OCI-LY7 (cell line): ENCODE results near the gene ZNF747. TPM values are rescaled to one million over a fixed set of nuclear protein-coding genes. Genes with fewer than 3 reads are reported as not detected.

Source experiments
- BruUV-seq: library from RNA; stranded (reverse); fragments of 400-500 nt; replicated peaks from 2 replicates; lab custom pipeline; 2021; lab: Mats Ljungman, UMichigan
- CTCF ChIA-PET: fragments of 300-600 bp; sonication (Branson Sonifier 250); formaldehyde crosslinking; loops from one replicate; lab custom pipeline; 2022; ENCODE audit warnings: antibody characterized with exemption; ENCODE audit not compliant: unreplicated experiment; lab: Charles Lee
- POLR2A ChIA-PET: fragments of 300-600 bp; sonication (Branson Sonifier 250); formaldehyde crosslinking; loops from one replicate; lab custom pipeline; 2022; ENCODE audit warnings: antibody characterized with exemption; lab: Charles Lee
- DNase-seq: peaks from one replicate; pipeline ENCODE4 v3.0.0-alpha.2; 2015; ENCODE audit warnings: low spot score
- H2AFZ ChIP-seq: fragments of 200-600 bp; sonication (generic), shearing (Covaris generic); 2 replicates; pipeline ENCODE4 v1.6.1; 2014; ENCODE audit warnings: mild to moderate bottlenecking, antibody characterized with exemption, low read length, moderate library complexity
- H3K27ac ChIP-seq: fragments of 200-600 bp; sonication (generic); 2 replicates; pipeline ENCODE4 v1.5.1; 2014; ENCODE audit warnings: mixed run types, low read depth, mild to moderate bottlenecking, moderate library complexity, low read length, inconsistent platforms; ENCODE audit not compliant: poor library complexity, severe bottlenecking
- H3K36me3 ChIP-seq: fragments of 200-600 bp; sonication (generic); 2 replicates; pipeline ENCODE4 v1.6.1; 2014; ENCODE audit warnings: mild to moderate bottlenecking, antibody characterized with exemption, low read length, moderate library complexity, mixed read lengths; ENCODE audit not compliant: insufficient read depth
- H3K4me1 ChIP-seq: fragments of 200-600 bp; sonication (generic); 2 replicates; pipeline ENCODE4 v1.5.1; 2014; ENCODE audit warnings: mild to moderate bottlenecking, low read length; ENCODE audit not compliant: insufficient read depth, poor library complexity, severe bottlenecking
- H3K4me2 ChIP-seq: fragments of 200-600 bp; sonication (generic); 2 replicates; pipeline ENCODE4 v1.6.1; 2014; ENCODE audit warnings: mild to moderate bottlenecking, low read length
- H3K4me3 ChIP-seq: fragments of 200-600 bp; sonication (generic); 2 replicates; pipeline ENCODE4 v1.5.1; 2014; ENCODE audit warnings: mild to moderate bottlenecking, low read depth, low read length; ENCODE audit not compliant: poor library complexity, severe bottlenecking
- H3K79me2 ChIP-seq: fragments of 200-600 bp; sonication (generic); 2 replicates; pipeline ENCODE4 v1.6.1; 2016; ENCODE audit warnings: low read depth, mild to moderate bottlenecking, low read length, moderate library complexity, mixed read lengths; ENCODE audit not compliant: insufficient read depth
- H3K9me2 ChIP-seq: fragments of 200-600 bp; sonication (generic); 2 replicates; pipeline ENCODE4 v1.6.1; 2016; ENCODE audit warnings: mild to moderate bottlenecking, low read length, mixed read lengths; ENCODE audit not compliant: insufficient read depth
- H3K9me3 ChIP-seq: fragments of 200-600 bp; sonication (generic); 2 replicates; pipeline ENCODE4 v1.6.1; 2014; ENCODE audit warnings: mild to moderate bottlenecking, mixed run types, low read length, mixed read lengths
- H4K20me1 ChIP-seq: fragments of 200-600 bp; sonication (generic); 2 replicates; pipeline ENCODE4 v1.6.1; 2014; ENCODE audit warnings: mild to moderate bottlenecking, antibody characterized with exemption, low read length, moderate library complexity, mixed read lengths; ENCODE audit not compliant: insufficient read depth
- CTCF ChIP-seq: fragments of 200-600 bp; sonication (generic); conservative IDR thresholded peaks from 2 replicates; pipeline ENCODE4 v1.5.1; 2014; ENCODE audit warnings: mild to moderate bottlenecking, antibody characterized with exemption, low read length, moderate library complexity, mixed read lengths
- EZH2phosphoT487 ChIP-seq: fragments of 200-600 bp; sonication (generic); IDR thresholded peaks from 2 replicates; pipeline ENCODE4 v1.6.1; 2018; ENCODE audit warnings: low read depth, borderline replicate concordance, mild to moderate bottlenecking, mixed run types, antibody characterized with exemption, low read length, moderate library complexity, mixed read lengths
- intact Hi-C: fragments of 100-400 bp; cut with micrococcal nuclease; formaldehyde crosslinking; loops from one replicate; pipeline ENCODE4 v1.10.0; 2022; ENCODE audit not compliant: unreplicated experiment
- total RNA-seq, 2 experiments: library from RNA; depleted of rRNA in 1 of 2; stranded (reverse); fragments of >200 nt in 1 of 2; shearing (Covaris generic) in 1 of 2; gene quantifications; 2 replicates each; pipeline ENCODE4 v1.2.3, GENCODE V29; 2014 to 2022

The ZNF747 gene
- total RNA-seq, 2 experiments from 2014 or later, result 17.2 to 22.2 TPM

GRCh38 chr16:30521873-30522641 is 12.6 kb downstream of the ZNF747 start:
- TF ChIP-seq EZH2phosphoT487, result no peak
- no peak for TF ChIP-seq CTCF
- H2AFZ ChIP-seq, result no peak overlapping the region
- no peaks in the 10 kb centered on the region for H4K20me1 ChIP-seq
- peaks cover 6% of the 10 kb centered on the region for H3K4me1 ChIP-seq
- no peak overlapping the region for H3K4me2 ChIP-seq
- BruUV-seq, result no TSS peak
- no peak overlapping the region for H3K27ac ChIP-seq
- CTCF ChIA-PET, result no interaction called here
- no peak overlapping the region for H3K4me3 ChIP-seq
- no peaks in the 10 kb centered on the region for H3K9me2 ChIP-seq
- POLR2A ChIA-PET, result interaction anchor here (0.5 to 0.6 kb wide), 2 partner anchors 34 to 105 kb away, joined by 4 read pairs; no protein-coding TSS in a partner anchor
- intact Hi-C loops, result no loop called here
- no peak for DNase-seq
- H3K36me3 ChIP-seq, result peaks cover 52% of the 10 kb centered on the region
- no peaks in the 10 kb centered on the region for H3K9me3 ChIP-seq
- H3K79me2 ChIP-seq, result no peaks in the 10 kb centered on the region

- Histone ChIP-seq H2AFZ (no peak overlapping the region), H3K4me1 (peaks cover 6% of the 10 kb centered on the region), H4K20me1 (no peaks in the 10 kb centered on the region), H3K9me3 (no peaks in the 10 kb centered on the region), H3K27ac (no peak overlapping the region), H3K4me3 (no peak overlapping the region), H3K9me2 (no peaks in the 10 kb centered on the region), H3K79me2 (no peaks in the 10 kb centered on the region), H3K4me2 (no peak overlapping the region), H3K36me3 (peaks cover 58% of the 10 kb centered on the region)
- no TSS peak for BruUV-seq
- POLR2A ChIA-PET, result interaction anchor here (0.6 kb wide), 1 partner anchor 33 kb away, joined by 4 read pairs; no protein-coding TSS in a partner anchor
- CTCF ChIA-PET, result no interaction called here
- no peak for TF ChIP-seq CTCF
- no peak for TF ChIP-seq EZH2phosphoT487
- intact Hi-C loops, result no loop called here
- DNase-seq, result no peak
Observed at GRCh38 chr16:30521476-30521872, 13.2 kb downstream of the ZNF747 start.
